ENCODE data around the gene BCL2.

Gene BCL2

GRCh38 chr18:63135101-63135500 lies 184.5 kb downstream of the BCL2 start:
- DNase-seq (ENCODE audit: extremely low read depth, insufficient read length) = no peak
- Histone ChIP-seq H3K27me3 (replicated peaks; ENCODE audit: control insufficient read depth, insufficient read depth, low read length) (no peaks in the 10 kb centered on the region), H3K4me3 (replicated peaks; ENCODE audit: low read depth, low read length) (no peak overlapping the region), H3K36me3 (ENCODE audit: control insufficient read depth, insufficient read depth, low read length) (peaks cover 1% of the 10 kb centered on the region)
- TF ChIP-seq CTCF (IDR thresholded peaks at IDR 0.05; ENCODE audit: insufficient read depth, low read length, poor library complexity, severe bottlenecking) = no peak

- peaks cover 5% of the 10 kb centered on the region for H3K36me3 ChIP-seq (ENCODE audit: control insufficient read depth, insufficient read depth, low read length)
- H3K27me3 ChIP-seq (replicated peaks; ENCODE audit: control insufficient read depth, insufficient read depth, low read length) = no peaks in the 10 kb centered on the region
- DNase-seq (ENCODE audit: extremely low read depth, insufficient read length) = no peak
- no peak overlapping the region for H3K4me3 ChIP-seq (replicated peaks; ENCODE audit: low read depth, low read length)
- TF ChIP-seq CTCF (IDR thresholded peaks at IDR 0.05; ENCODE audit: insufficient read depth, low read length, poor library complexity, severe bottlenecking) = no peak
These were observed 186.8 kb downstream of the BCL2 start for GRCh38 chr18:63132819-63133200.

GRCh38 chr18:63131959-63132818 lies 187.4 kb downstream of the BCL2 start:
- H3K36me3 ChIP-seq (ENCODE audit: control insufficient read depth, insufficient read depth, low read length) = peaks cover 7% of the 10 kb centered on the region
- no peaks in the 10 kb centered on the region for H3K27me3 ChIP-seq (replicated peaks; ENCODE audit: control insufficient read depth, insufficient read depth, low read length)
- H3K4me3 ChIP-seq (replicated peaks; ENCODE audit: low read depth, low read length) = no peak overlapping the region
- no peak for DNase-seq (ENCODE audit: extremely low read depth, insufficient read length)
- TF ChIP-seq CTCF (IDR thresholded peaks at IDR 0.05; ENCODE audit: insufficient read depth, low read length, poor library complexity, severe bottlenecking) = no peak

GRCh38 chr18:63131106-63131958 lies 188.2 kb downstream of the BCL2 start:
- TF ChIP-seq CTCF (IDR thresholded peaks at IDR 0.05; ENCODE audit: insufficient read depth, low read length, poor library complexity, severe bottlenecking) = peak; percentile 56
- Histone ChIP-seq H3K27me3 (replicated peaks; ENCODE audit: control insufficient read depth, insufficient read depth, low read length) (no peaks in the 10 kb centered on the region), H3K4me3 (replicated peaks; ENCODE audit: low read depth, low read length) (no peak overlapping the region), H3K36me3 (ENCODE audit: control insufficient read depth, insufficient read depth, low read length) (peaks cover 9% of the 10 kb centered on the region)
- DNase-seq (ENCODE audit: extremely low read depth, insufficient read length) = no peak

- Histone ChIP-seq H3K4me3 (replicated peaks; ENCODE audit: low read depth, low read length) (no peak overlapping the region), H3K27me3 (replicated peaks; ENCODE audit: control insufficient read depth, insufficient read depth, low read length) (no peaks in the 10 kb centered on the region), H3K36me3 (ENCODE audit: control insufficient read depth, insufficient read depth, low read length) (peaks cover 9% of the 10 kb centered on the region)
- DNase-seq (ENCODE audit: extremely low read depth, insufficient read length) = no peak
- no peak for TF ChIP-seq CTCF (IDR thresholded peaks at IDR 0.05; ENCODE audit: insufficient read depth, low read length, poor library complexity, severe bottlenecking)
These were observed 189.4 kb downstream of the BCL2 start for GRCh38 chr18:63130176-63130575.

Data from GM06990 (cell line).